Measurements from ENCODE around the gene FOLR2.

- TF ChIP-seq ELF4 (IDR thresholded peaks at IDR 0.05) = no peak
- TF ChIP-seq SUZ12 (IDR thresholded peaks at IDR 0.05) = no peak
- TF ChIP-seq SP1 (IDR thresholded peaks at IDR 0.05) = no peak
- no peak for TF ChIP-seq FOXK2 (IDR thresholded peaks at IDR 0.05)
- no peak for TF ChIP-seq FOXM1 (IDR thresholded peaks at IDR 0.05; ENCODE audit: borderline replicate concordance)
- TF ChIP-seq FOXA1 (IDR thresholded peaks at IDR 0.05) = no peak
- no peak for TF ChIP-seq TARDBP (IDR thresholded peaks at IDR 0.05)
- no peak for TF ChIP-seq ARNT (IDR thresholded peaks at IDR 0.05)
- no peak for TF ChIP-seq HDGF (IDR thresholded peaks at IDR 0.05; ENCODE audit: borderline replicate concordance)
- TF ChIP-seq, protein P1, sequence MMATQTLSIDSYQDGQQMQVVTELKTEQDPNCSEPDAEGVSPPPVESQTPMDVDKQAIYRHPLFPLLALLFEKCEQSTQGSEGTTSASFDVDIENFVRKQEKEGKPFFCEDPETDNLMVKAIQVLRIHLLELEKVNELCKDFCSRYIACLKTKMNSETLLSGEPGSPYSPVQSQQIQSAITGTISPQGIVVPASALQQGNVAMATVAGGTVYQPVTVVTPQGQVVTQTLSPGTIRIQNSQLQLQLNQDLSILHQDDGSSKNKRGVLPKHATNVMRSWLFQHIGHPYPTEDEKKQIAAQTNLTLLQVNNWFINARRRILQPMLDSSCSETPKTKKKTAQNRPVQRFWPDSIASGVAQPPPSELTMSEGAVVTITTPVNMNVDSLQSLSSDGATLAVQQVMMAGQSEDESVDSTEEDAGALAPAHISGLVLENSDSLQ (IDR thresholded peaks at IDR 0.05) = no peak
- TF ChIP-seq L3MBTL2 (conservative IDR thresholded peaks at IDR 0.05) = no peak
- TF ChIP-seq BHLHE40 (IDR thresholded peaks at IDR 0.05; ENCODE audit: borderline replicate concordance) = no peak
Observed at GRCh38 chr11:72244060-72244360, 27.4 kb downstream of the FOLR2 start, which contains the start of gene PHOX2A.

Data from HEK293T (cell line).